GM19240 (cell line): ENCODE results near the gene SYCE3.

ENCODE experiments used
- DNase-seq: peaks from one replicate; pipeline ENCODE4 v3.0.0; 2011; ENCODE audit warnings: low spot score; ENCODE audit not compliant: insufficient read length

The SYCE3 gene

GRCh38 chr22:50503475-50504145 is 59.1 kb downstream of the SYCE3 start:
- no peak for DNase-seq

- no peak for DNase-seq
Observed at GRCh38 chr22:50502628-50503474, 59.9 kb downstream of the SYCE3 start.

GRCh38 chr22:50502096-50502495 is 60.6 kb downstream of the SYCE3 start:
- no peak for DNase-seq
